ENCODE measurements around the gene CXXC1. TPM values are rescaled to one million over a fixed set of nuclear protein-coding genes. Genes with fewer than 3 reads are reported as not detected.
A peak's percentile ranks its signal among the peaks of the same experiment; 100 is the strongest.

CXXC1 gene
- total RNA-seq, result 109 and 118 TPM in 2 replicates
- long read RNA-seq, transcript CXXC1-201 (15 exons, 2,936 nt), result major isoform, 63 of 94 reads
- long read RNA-seq, transcript CXXC1-202 (15 exons, 2,280 nt), result minor isoform, 5 of 94 reads
- long read RNA-seq, partial matches to known transcripts, result 4 of 94 reads
- long read RNA-seq, other reads (novel, unspliced or antisense), result 21 of 94 reads

DNA sequence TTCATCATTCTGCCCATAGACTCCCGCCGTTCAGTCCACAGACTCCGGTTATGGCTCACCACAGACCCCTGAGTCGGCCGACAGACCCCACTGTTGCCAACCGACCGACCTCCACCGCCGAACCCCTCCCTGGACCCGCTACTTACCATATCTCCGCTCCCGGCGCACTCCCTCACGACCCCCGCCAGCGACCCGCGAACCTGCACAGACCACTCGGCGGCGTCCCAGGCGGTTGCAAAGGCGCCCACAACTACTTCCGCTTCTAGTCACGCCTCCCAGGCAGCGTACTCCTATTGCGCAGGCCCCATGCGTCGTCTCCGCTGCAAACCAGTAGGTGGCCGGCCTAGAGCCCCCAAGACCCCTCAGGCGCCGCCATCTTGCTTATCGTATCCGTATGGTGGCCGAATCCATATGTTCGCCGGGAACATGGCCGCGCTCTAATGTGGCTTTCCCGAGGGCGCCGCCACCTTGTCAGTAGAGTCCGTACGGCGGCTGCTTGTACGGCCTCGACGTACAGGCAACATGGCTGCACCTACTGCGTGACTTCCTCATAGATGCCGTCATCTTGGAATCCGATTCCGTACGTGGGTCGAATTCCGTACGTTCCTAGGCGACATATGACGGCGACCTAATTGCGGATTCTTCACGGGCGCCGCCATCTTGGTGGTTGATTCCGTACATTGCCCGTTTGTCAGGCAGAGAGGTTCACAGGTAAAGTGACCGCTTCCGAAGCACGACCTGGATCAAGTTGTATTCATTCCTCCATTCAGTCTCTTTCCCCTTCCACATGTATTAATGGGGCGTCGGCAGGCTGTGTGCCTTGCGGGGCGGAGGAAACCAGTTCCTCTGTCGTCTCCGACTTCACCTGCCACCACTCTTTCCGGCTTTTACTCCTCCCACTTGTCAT lies at the start of gene CXXC1:
TSS of gene CXXC1 (minus strand) at position 252 of the 907 bp plus-strand sequence. CDS start at position 149, 103 bp downstream.
- DNase-seq (ENCODE audit: low spot score, unreplicated experiment), result peak; percentile 97
- Mint-ChIP-seq H3K9me3 (ENCODE audit: low read depth) (no peaks in the 10 kb centered on the region), H3K4me1 (ENCODE audit: low read depth) (peaks cover 17% of the 10 kb centered on the region), H3K4me3 (ENCODE audit: low read depth) (peak within 1 kb of the TSS; percentile 96), H3K27ac (peak within 1 kb of the TSS; percentile 100), H3K27me3 (no peaks in the 10 kb centered on the region), H3K36me3 (ENCODE audit: insufficient read depth) (peaks cover 14% of the 10 kb centered on the region)
- TF ChIP-seq, protein P1, sequence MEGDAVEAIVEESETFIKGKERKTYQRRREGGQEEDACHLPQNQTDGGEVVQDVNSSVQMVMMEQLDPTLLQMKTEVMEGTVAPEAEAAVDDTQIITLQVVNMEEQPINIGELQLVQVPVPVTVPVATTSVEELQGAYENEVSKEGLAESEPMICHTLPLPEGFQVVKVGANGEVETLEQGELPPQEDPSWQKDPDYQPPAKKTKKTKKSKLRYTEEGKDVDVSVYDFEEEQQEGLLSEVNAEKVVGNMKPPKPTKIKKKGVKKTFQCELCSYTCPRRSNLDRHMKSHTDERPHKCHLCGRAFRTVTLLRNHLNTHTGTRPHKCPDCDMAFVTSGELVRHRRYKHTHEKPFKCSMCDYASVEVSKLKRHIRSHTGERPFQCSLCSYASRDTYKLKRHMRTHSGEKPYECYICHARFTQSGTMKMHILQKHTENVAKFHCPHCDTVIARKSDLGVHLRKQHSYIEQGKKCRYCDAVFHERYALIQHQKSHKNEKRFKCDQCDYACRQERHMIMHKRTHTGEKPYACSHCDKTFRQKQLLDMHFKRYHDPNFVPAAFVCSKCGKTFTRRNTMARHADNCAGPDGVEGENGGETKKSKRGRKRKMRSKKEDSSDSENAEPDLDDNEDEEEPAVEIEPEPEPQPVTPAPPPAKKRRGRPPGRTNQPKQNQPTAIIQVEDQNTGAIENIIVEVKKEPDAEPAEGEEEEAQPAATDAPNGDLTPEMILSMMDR (IDR thresholded peaks at IDR 0.05; ENCODE audit: unreplicated experiment), result peak; percentile 71

DNA sequence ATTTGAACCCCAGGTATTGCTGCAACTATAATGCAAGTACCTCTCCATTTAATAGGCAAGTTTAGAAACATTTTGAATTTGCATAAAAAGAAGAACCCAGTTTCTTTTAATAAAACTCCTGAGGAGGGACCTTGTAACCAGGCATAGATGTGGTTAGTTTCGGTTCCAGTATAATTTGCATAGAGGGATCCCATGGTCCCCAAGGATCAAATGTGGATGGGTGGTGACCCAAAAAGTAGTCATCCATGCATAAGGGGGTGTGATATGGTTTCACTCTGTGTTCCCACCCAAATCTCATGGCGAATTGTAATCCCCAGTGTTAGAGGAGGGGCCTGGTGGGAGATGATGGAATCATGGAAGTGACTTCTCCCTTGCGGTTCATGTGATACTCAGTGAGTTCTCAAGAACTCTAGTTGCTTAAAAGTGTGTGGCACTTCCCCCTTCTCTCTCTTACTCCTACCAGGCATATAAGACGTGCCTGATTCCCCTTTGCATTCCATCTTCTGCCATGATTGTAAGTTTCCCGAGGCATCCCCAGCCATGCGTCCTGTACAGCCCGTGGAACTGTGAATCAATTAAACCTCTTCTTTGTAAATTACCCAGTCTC lies 47.2 kb upstream of the CXXC1 start:
- Mint-ChIP-seq H3K9me3 (ENCODE audit: low read depth) (peaks cover 8% of the 10 kb centered on the region), H3K27ac (no peak overlapping the region), H3K36me3 (ENCODE audit: insufficient read depth) (no peaks in the 10 kb centered on the region), H3K27me3 (no peaks in the 10 kb centered on the region), H3K4me3 (ENCODE audit: low read depth) (no peak overlapping the region), H3K4me1 (ENCODE audit: low read depth) (peaks cover 20% of the 10 kb centered on the region)
- TF ChIP-seq, protein P1 (IDR thresholded peaks at IDR 0.05; ENCODE audit: unreplicated experiment), result no peak
- DNase-seq (ENCODE audit: low spot score, unreplicated experiment), result no peak

DNA sequence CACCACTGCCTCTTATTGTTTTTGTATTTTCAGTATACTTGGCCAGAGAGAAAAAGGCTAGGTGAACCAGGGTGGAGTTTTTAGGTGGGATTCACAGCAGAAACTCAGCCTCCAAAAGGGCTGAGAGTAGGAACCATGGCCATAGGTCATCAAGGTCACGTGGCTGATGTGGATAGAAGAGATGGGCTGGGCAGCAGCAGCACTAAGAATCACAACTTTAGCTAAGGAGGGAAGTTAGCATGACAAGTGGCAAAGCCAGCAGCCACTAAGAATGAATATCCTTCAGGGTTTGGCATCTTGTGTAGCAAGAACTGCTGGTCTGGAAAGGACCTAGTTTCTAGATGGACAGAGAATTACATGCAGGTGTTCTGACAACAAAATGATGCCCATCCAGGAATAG lies 44.2 kb upstream of the CXXC1 start:
- peaks cover 2% of the 10 kb centered on the region for H3K4me1 Mint-ChIP-seq (ENCODE audit: low read depth)
- no peaks in the 10 kb centered on the region for H3K27me3 Mint-ChIP-seq
- no peaks in the 10 kb centered on the region for H3K36me3 Mint-ChIP-seq (ENCODE audit: insufficient read depth)
- no peak for DNase-seq (ENCODE audit: low spot score, unreplicated experiment)
- TF ChIP-seq, protein P1 (IDR thresholded peaks at IDR 0.05; ENCODE audit: unreplicated experiment), result no peak
- H3K9me3 Mint-ChIP-seq (ENCODE audit: low read depth), result peaks cover 8% of the 10 kb centered on the region
- H3K4me3 Mint-ChIP-seq (ENCODE audit: low read depth), result no peak overlapping the region
- no peak overlapping the region for H3K27ac Mint-ChIP-seq

DNA sequence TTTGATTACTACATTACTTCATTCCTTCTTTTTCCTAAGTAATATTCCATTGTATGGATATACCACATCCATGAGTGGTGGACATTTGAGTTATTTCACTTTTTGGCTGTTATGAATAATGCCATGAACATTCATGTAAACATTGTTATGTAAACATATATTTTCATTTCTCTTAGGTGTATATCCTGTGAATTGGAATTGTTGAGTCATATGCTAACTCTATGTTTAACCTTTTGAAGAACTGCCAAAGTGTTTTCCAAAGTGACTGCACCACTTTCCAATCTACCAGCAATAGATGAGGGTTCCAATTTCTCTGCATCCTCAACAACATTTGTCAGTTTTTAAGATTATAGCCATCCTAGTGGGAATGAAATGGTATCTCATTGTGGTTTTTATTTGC lies 42.7 kb upstream of the CXXC1 start:
- no peak overlapping the region for H3K27ac Mint-ChIP-seq
- H3K4me3 Mint-ChIP-seq (ENCODE audit: low read depth), result no peak overlapping the region
- H3K36me3 Mint-ChIP-seq (ENCODE audit: insufficient read depth), result no peaks in the 10 kb centered on the region
- no peak for DNase-seq (ENCODE audit: low spot score, unreplicated experiment)
- H3K9me3 Mint-ChIP-seq (ENCODE audit: low read depth), result peaks cover 12% of the 10 kb centered on the region
- peaks cover 3% of the 10 kb centered on the region for H3K27me3 Mint-ChIP-seq
- H3K4me1 Mint-ChIP-seq (ENCODE audit: low read depth), result no peaks in the 10 kb centered on the region
- TF ChIP-seq, protein P1 (IDR thresholded peaks at IDR 0.05; ENCODE audit: unreplicated experiment), result no peak

- Mint-ChIP-seq H3K36me3 (ENCODE audit: insufficient read depth) (no peaks in the 10 kb centered on the region), H3K4me1 (ENCODE audit: low read depth) (no peaks in the 10 kb centered on the region), H3K9me3 (ENCODE audit: low read depth) (peaks cover 12% of the 10 kb centered on the region), H3K27ac (no peak overlapping the region), H3K27me3 (peaks cover 6% of the 10 kb centered on the region), H3K4me3 (ENCODE audit: low read depth) (no peak overlapping the region)
- TF ChIP-seq, protein P1 (IDR thresholded peaks at IDR 0.05; ENCODE audit: unreplicated experiment), result no peak
- no peak for DNase-seq (ENCODE audit: low spot score, unreplicated experiment)
These were observed 40.5 kb upstream of the CXXC1 start for GRCh38 chr18:50327983-50328382.
